Ecto neural progenitor cell (in vitro differentiated cells): Measurements from ENCODE around the gene ZNF275.
A peak's percentile ranks its signal among the peaks of the same experiment; 100 is the strongest.
"Not testable (repeated sequence)": the region's sequence is repeated elsewhere in the genome, so short reads cannot be mapped to it uniquely, and the experiment has no call there.

Experiments used
- DNase-seq: peaks from one replicate; pipeline ENCODE4 v3.0.0-alpha.2; 2018; ENCODE audit warnings: low spot score

Gene ZNF275

DNA sequence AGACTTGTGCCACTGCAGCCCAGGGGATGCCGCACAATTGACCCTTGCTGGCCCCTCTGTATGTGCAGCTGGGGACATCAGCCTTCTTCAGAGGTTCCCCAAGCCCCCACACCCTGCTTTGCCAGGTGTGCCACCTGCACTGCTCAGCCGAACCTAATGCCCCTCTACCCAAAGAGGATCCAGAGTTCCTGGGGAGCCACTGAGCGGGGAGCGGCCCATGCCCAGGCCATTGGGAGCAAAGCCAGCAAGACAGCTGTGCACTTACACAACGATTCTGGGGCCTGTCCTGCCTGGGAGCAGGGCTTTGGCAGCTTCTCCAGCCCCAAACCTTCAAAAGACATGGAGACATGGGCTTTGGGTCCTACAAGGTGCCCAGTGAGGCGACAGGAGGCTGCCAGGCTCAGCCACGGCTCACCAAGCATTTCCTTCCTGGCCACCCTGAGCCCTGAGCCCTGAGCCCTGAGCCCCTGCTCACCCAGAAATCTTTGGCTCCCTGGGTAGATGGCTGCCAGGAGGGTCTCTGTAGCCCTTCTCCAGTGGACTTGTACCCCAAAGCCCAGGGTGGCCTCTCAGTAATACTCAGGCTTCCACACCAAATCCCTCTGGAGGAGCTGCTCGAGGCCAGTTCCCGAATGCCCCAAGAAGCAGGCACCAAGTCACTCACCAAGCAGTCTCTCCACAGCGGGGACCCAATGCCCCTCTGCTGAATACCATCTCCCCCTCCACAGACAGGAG lies 54.2 kb downstream of the ZNF275 start:
- no peak for DNase-seq

- DNase-seq, result no peak
Measured at GRCh38 chrX:153388722-153389459, 54.9 kb downstream of the ZNF275 start.

DNA sequence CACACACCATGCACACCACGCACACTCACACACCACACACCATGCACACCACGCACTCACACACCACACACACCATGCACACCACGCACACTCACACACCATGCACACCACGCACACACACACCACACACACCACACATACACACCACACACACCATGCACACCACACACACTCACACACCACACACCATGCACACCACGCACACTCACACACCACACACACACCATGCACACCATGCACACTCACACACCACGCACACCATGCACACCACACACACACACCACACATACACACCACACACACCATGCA lies 55.5 kb downstream of the ZNF275 start:
- not testable (repeated sequence) for DNase-seq

- no peak for DNase-seq
Measured at GRCh38 chrX:153392642-153393321, 58.8 kb downstream of the ZNF275 start.

GRCh38 chrX:153394612-153395011 lies 60.7 kb downstream of the ZNF275 start:
- DNase-seq, result no peak

- no peak for DNase-seq
Measured at GRCh38 chrX:153395613-153396319, 61.8 kb downstream of the ZNF275 start.

DNA sequence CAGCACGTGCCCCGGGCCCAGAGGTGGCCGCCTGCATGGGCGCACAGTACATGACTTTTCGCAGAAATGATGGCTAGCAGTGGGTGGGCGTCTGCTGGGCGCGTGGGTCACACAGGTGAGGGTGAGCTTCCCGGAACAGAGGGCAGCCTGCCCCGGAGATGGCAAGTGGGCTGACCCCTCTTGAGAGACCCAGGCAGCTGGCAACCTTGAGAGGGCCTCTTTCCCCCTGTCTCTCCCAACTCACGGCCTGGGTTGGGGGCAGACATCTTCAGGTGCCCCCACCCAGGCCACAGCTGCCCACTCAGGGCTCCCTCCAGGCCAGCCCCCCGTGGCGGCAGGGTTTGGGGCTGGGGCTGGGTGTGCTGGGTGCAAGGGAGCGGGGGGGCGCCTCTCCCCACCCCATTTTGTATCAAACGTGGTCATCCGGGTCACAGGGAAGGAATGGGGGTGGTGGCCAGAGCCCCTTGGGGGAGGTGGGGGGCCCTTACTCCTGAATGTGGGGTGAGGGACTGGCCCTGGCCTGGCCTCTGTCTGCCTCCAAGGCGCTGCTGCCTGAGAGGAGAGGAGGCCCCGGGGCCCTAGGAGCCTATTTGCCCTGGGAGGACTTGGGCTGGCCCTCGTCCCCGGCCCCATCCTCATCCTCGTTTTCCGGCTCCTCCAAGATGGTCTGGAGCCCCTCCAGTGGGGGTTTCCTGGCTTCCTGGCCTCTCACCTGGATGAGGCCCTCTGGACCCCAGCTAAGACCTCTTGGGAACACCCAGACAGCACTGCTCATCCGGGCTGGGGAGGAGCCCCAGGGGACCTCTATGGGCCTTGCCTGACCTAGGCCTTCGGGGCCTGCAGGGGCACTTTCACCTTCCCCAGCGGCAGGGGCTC lies 62.6 kb downstream of the ZNF275 start:
- DNase-seq, result no peak

GRCh38 chrX:153397256-153397960 lies 63.5 kb downstream of the ZNF275 start:
- no peak for DNase-seq

DNA sequence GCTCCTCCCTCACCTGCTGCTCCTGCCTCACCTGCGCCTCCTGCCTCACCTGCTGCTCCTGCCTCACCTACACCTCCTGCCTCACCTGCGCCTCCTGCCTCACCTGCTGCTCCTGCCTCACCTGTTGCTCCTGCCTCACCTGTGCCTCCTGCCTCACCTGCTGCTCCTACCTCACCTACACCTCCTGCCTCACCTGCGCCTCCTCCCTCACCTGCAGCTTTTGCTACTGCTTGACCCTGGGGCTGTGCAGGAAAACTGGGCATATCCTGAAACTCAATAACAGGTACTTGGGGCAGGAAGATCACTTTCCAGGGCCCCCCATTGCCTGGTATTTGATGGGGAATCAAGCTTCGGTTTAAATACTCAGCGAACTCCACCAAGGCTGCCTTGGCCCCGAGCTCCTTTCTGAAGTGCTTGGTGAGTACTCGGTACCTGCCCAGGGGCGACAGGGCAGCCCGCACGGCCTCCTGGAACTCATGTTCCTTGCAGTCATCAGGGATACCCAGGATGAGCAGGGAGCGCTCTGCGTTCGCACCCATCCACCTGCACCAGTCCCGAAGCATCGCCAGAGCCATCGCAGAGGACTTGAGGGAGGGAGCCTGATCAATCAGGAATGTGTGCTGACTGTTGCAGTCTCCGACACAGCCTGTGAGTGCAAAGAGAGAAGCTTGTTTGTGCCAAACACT lies 64.5 kb downstream of the ZNF275 start:
- DNase-seq, result no peak

DNA sequence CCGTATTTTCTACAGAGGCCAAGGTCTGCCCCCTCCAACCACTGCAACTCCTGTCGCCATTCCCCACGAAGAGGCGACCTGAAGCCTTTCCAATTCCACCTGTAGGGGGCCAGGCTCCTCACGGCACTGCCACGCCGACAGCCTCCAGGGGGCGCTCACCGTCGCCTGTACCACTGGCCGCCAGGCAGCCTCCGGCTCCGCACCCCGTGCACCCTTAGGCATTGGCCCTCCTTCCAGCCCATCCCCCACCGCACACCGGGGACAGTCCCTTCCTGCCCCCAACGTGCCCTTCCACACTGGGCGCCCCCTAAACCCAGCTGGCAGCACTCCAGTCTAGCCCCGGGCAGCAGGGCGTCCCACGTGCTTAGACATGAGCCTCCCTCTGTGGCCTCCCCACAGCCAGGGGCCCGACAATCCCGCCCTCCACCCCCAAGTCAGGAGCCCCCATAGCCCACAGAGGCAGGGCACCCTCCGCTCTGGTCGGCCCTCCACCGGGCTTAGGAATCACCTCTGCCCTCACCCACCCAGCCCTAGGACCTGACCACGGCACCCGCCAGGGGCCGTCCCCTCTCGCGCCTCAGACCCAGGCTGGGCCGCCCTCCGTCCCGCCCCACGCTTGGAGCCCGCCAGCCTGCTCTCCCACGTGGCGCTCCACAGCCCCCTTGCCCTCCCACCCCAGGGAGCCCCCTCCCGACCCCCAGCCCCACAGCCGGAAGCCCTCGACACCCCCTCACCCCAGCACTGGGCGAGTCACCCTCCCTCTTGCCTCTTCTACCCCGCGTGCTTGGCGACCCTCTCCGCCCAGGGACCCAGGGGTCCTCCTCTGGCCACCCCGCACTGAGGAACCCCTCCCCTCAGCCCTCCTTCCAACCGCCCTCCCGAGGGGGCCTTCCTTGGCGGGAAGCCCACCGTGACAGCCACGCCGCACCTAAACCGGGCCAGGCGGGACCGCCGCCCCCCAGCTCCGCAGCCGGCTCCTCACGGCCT lies 66.5 kb downstream of the ZNF275 start:
- DNase-seq, result peak; percentile 64

GRCh38 chrX:153401133-153401764 lies 67.3 kb downstream of the ZNF275 start, which contains the start of gene PNMA6E:
TSS of gene PNMA6E (minus strand) at chrX:153401350. CDS start at chrX:153398849, 2,501 bp downstream.
- DNase-seq, result no peak
